ENCODE results near the gene PSMD1.
"Not testable (repeated sequence)": the region's sequence is repeated elsewhere in the genome, so short reads cannot be mapped to it uniquely, and the experiment has no call there.

Gene PSMD1

DNA sequence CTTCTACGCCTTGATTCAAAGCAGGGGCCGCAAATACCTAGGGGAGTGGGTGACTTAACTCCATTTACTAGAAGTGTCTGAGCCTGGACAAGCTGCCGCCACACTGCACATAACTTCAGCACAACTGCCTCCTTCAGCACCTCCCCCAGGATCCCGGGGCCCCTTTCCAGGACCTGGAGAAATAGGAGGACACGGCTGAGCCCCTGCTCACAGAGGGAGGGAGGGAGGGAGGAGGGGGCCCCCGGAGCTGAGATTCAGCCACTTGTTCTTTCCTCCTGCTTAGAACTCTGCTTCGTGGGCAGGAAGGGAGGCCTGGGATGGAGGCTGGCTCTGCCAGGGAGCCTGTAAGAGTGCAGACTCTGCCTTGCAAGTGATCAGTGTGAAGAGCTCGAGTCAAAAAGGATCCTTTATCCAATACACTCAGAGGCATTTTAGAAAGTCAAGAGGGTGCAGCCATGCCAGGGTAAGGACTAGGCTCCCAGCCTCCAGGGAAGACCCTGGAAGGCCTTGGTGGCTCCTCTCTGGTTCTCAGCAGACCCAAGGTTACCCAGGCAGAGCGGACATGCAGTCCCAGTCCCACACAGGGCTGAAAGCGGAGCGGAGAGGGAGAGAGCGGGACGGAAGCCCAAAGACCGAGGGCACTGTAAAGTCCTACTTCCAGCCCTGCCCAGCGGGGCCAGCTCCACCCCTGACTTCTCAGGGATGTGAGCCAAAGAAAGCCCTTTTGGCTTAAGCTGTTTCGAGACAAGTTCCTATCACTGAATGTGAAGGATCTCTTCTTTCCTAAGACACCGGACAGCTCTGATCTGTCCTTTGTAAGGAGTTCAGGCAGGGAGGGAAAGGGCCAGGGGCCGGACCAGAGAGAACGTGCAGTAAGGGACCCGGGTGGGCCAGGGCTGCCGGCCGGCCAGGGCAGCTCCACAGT, 133.2 kb downstream of the PSMD1 start:
- no peak for TF ChIP-seq CTCF (IDR thresholded peaks at IDR 0.05; ENCODE audit: borderline replicate concordance, control extremely low read depth, extremely low read depth, insufficient read depth, missing control alignments)
- peak; percentile 21 for DNase-seq (ENCODE audit: low spot score)
- in situ Hi-C loops (cut with MboI; ENCODE audit: low sequenced_read_pairs, unreplicated experiment): no loop called here

GRCh38 chr2:231190531-231191197, 134.0 kb downstream of the PSMD1 start:
- DNase-seq (ENCODE audit: low spot score): peak; percentile 32
- TF ChIP-seq CTCF (IDR thresholded peaks at IDR 0.05; ENCODE audit: borderline replicate concordance, control extremely low read depth, extremely low read depth, insufficient read depth, missing control alignments): no peak
- in situ Hi-C loops (cut with MboI; ENCODE audit: low sequenced_read_pairs, unreplicated experiment): no loop called here

DNA sequence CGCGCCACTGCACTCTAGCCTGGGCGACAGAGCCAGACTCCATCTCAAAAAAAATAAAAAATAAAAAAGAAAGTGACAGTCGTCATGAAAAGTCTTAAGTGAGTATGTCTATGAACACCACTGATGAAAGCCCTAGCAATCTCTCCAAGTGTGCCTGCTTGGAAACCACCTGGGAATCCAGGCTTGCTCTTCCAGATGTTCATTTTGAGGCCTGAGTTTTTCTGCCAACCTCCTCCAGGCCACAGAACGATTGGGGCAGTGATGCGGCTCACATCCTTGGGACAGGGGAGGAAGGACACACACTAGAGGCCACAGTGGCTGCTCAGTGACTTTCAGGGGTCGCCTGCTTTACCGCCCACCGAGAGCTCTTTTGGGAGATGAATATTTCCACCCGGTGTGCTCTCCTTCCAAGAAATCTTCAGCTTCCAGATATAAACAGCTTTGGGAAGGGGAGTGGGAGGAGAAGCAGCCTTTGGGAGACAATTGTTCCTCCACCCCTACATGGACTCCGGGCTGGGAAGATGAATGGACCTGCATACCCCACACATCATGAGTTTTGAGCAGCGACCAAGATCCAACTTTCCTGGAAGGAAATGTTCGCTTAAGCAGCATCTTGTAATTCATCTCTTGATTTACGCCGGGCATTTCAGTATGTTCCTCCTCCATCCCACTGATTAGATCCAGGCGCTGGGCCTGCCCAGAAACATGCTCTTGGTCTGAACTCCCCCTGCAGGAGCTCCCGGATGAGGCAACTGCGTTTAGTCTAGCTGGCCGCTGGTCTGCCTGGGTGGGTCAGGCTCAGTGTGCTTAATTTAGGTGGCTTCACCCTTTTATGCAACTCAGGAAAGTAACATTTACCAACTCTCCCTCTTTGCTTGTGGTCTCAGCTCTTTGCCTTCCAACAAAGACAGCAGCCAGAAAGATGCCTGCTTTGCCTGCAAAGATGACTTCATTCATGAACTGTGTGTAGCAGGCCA, 135.5 kb downstream of the PSMD1 start:
- no peak for DNase-seq (ENCODE audit: low spot score)
- in situ Hi-C loops (cut with MboI; ENCODE audit: low sequenced_read_pairs, unreplicated experiment): no loop called here
- no peak for TF ChIP-seq CTCF (IDR thresholded peaks at IDR 0.05; ENCODE audit: borderline replicate concordance, control extremely low read depth, extremely low read depth, insufficient read depth, missing control alignments)

- in situ Hi-C loops (cut with MboI; ENCODE audit: low sequenced_read_pairs, unreplicated experiment): no loop called here
- no peak for DNase-seq (ENCODE audit: low spot score)
- TF ChIP-seq CTCF (IDR thresholded peaks at IDR 0.05; ENCODE audit: borderline replicate concordance, control extremely low read depth, extremely low read depth, insufficient read depth, missing control alignments): no peak
Measured at GRCh38 chr2:231193216-231193615, 136.5 kb downstream of the PSMD1 start.

GRCh38 chr2:231196592-231196991, 139.9 kb downstream of the PSMD1 start:
- DNase-seq (ENCODE audit: low spot score): no peak
- no peak for TF ChIP-seq CTCF (IDR thresholded peaks at IDR 0.05; ENCODE audit: borderline replicate concordance, control extremely low read depth, extremely low read depth, insufficient read depth, missing control alignments)
- in situ Hi-C loops (cut with MboI; ENCODE audit: low sequenced_read_pairs, unreplicated experiment): no loop called here

DNA sequence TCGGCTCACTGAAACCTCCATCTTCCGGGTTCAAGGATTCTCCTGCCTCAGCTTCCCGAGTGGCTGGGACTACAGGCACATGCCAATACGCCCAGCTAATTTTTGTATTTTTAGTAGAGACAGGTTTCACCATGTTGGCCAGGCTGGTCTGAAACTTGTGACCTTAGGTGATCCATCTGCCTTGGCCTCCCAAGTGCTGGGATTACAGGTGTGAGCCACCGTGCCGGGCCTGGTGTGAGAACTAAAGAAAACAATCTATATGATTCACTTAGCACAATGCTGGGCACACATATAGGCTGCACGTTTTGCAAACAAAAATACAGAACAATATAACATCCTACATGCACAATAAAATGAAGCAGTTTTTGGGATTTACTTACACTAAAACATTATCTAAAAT, 140.5 kb downstream of the PSMD1 start:
- DNase-seq (ENCODE audit: low spot score); in situ Hi-C loops (cut with MboI; ENCODE audit: low sequenced_read_pairs, unreplicated experiment): not testable (repeated sequence)
